Measurements from ENCODE around the gene ZBTB2. TPM values are rescaled to one million over a fixed set of nuclear protein-coding genes. Genes with fewer than 3 reads are reported as not detected.
A peak's percentile ranks its signal among the peaks of the same experiment; 100 is the strongest.

The ZBTB2 gene
- total and polyA plus RNA-seq, 2 of the 4 experiments (the other 2 are of a cell fraction), result 11.8 to 17.7 TPM

- H3K23ac ChIP-seq (ENCODE audit: low read depth, low read length), result no peak overlapping the region
- no peak overlapping the region for H4K91ac ChIP-seq (ENCODE audit: insufficient read depth, low read depth, low read length)
- H2AFZ ChIP-seq (replicated peaks; ENCODE audit: low read length, poor library complexity), result no peak overlapping the region
- peak overlapping the region; percentile 44 for H2AK9ac ChIP-seq (replicated peaks; ENCODE audit: low read depth, low read length, poor library complexity)
- peaks cover 2% of the 10 kb centered on the region; the same call in 1 of the 2 replicates for H3K4me1 ChIP-seq (ENCODE audit: control insufficient read depth, insufficient read depth, low read length)
- H4K20me1 ChIP-seq (ENCODE audit: insufficient read depth, low read length), result peaks cover 3% of the 10 kb centered on the region; the same call in 1 of the 2 replicates
- no peak for TF ChIP-seq MAZ (IDR thresholded peaks at IDR 0.05; ENCODE audit: borderline replicate concordance, low read depth, low read length)
- TF ChIP-seq CTCF (conservative IDR thresholded peaks at IDR 0.05; ENCODE audit: low read depth, low read length), result no peak
- TF ChIP-seq RAD21 (IDR thresholded peaks at IDR 0.05; ENCODE audit: low read length), result no peak
- no peak for TF ChIP-seq RCOR1 (IDR thresholded peaks at IDR 0.05; ENCODE audit: insufficient replicate concordance, low read length)
- no peak for TF ChIP-seq MXI1 (IDR thresholded peaks at IDR 0.05; ENCODE audit: borderline replicate concordance, low read depth, low read length)
- no peak for TF ChIP-seq SMC3 (IDR thresholded peaks at IDR 0.05; ENCODE audit: low read depth, low read length)
- TF ChIP-seq USF2 (IDR thresholded peaks at IDR 0.05; ENCODE audit: low read depth, low read length), result no peak
- H3K27ac ChIP-seq (ENCODE audit: insufficient read depth, low read length), result no peak overlapping the region
- dilution Hi-C loops (cut with HindIII; ENCODE audit: low sequenced_read_pairs, unreplicated experiment) (no loop called here), in situ Hi-C loops (cut with MboI; ENCODE audit: low sequenced_read_pairs) (loop anchor here (25.0 kb wide), 1 partner anchor 929 kb away; no protein-coding TSS in a partner anchor), intact Hi-C loops (cut with micrococcal nuclease) (no loop called here)
- no peak overlapping the region for H3K14ac ChIP-seq (replicated peaks; ENCODE audit: low read depth, low read length)
- H3K4me2 ChIP-seq (ENCODE audit: low read depth, low read length), result no peak overlapping the region
- H2AK5ac ChIP-seq (ENCODE audit: low read depth, low read length), result no peak overlapping the region
- peaks cover 14 to 26% of the 10 kb centered on the region in 2 experiments for H3K79me1 ChIP-seq (ENCODE audit: low read depth in 1 of 2, low read length in 2 of 2)
- no peak overlapping the region for H3K9ac ChIP-seq (ENCODE audit: low read depth, low read length)
- no peak overlapping the region for H3K18ac ChIP-seq (ENCODE audit: low read depth, low read length)
- no peak overlapping the region for H3K4ac ChIP-seq (ENCODE audit: low read depth, low read length)
- H2BK20ac ChIP-seq (ENCODE audit: low read depth, low read length), result no peak overlapping the region
- H2BK5ac ChIP-seq (ENCODE audit: low read depth, low read length, poor library complexity, severe bottlenecking), result no peak overlapping the region
- H3K4me3 ChIP-seq (ENCODE audit: insufficient read depth, low read depth, low read length), result no peak overlapping the region
- ATAC-seq (ENCODE audit: low read depth) (no peak), DNase-seq (no peak)
- ChIA-PET POLR2A (ENCODE audit: unreplicated experiment) (no interaction called here), CTCF (no interaction called here)
- no peak overlapping the region for H2BK120ac ChIP-seq (ENCODE audit: low read depth, low read length)
- H4K5ac ChIP-seq (ENCODE audit: low read depth, low read length), result no peak overlapping the region
- H3K9me3 ChIP-seq (ENCODE audit: control insufficient read depth, insufficient read depth, low read length), result no peaks in the 10 kb centered on the region
- peaks cover 4% of the 10 kb centered on the region; the same call in 1 of the 2 replicates for H3K9me1 ChIP-seq (ENCODE audit: insufficient read depth, low read length)
- WGBS, 2 experiments (ENCODE audit: extremely low coverage in 2 of 2, insufficient read length in 1 of 2), result 96% methylated on average over 19 of the region's 52 CpGs; no CpG with 5 or more reads in 1 of the 2 experiments
- no peak overlapping the region for H3K56ac ChIP-seq (ENCODE audit: extremely low read depth, insufficient read depth, low read length)
- peaks cover 8% of the 10 kb centered on the region for H3K36me3 ChIP-seq (ENCODE audit: control insufficient read depth, insufficient read depth, low read length)
- no TSS peak for BruUV-seq (replicated peaks)
- no peak overlapping the region for H4K8ac ChIP-seq (ENCODE audit: low read depth in 2 of 2, low read length in 2 of 2)
- H2BK15ac ChIP-seq (ENCODE audit: low read depth, low read length), result no peak overlapping the region
- H3K27me3 ChIP-seq (ENCODE audit: control insufficient read depth, insufficient read depth, low read length), result no peaks in the 10 kb centered on the region
These were observed 49.7 kb downstream of the ZBTB2 start for GRCh38 chr6:151341476-151342195.

Data from IMR-90 (cell line).